ENCODE results near the gene HACE1.

Gene HACE1

GRCh38 chr6:104700371-104701185 lies 159.1 kb downstream of the HACE1 start:
- no peaks in the 10 kb centered on the region for H3K79me1 ChIP-seq (ENCODE audit: low read length)
- peak; percentile 70 for DNase-seq
- H4K8ac ChIP-seq (ENCODE audit: low read depth, low read length), result no peak overlapping the region
- H2AK5ac ChIP-seq (ENCODE audit: low read length), result no peak overlapping the region
- peaks cover 2% of the 10 kb centered on the region for H3K4me1 ChIP-seq (ENCODE audit: control insufficient read depth, low read depth, low read length)
- WGBS (ENCODE audit: extremely low coverage, insufficient coverage, low lambda C conversion rate), result no CpG with 5 or more reads among the region's 5 CpGs
- H3K79me2 ChIP-seq (ENCODE audit: control insufficient read depth, insufficient read depth, low read length), result no peaks in the 10 kb centered on the region
- H4K5ac ChIP-seq (ENCODE audit: low read length), result no peak overlapping the region
- H3K4me3 ChIP-seq (ENCODE audit: low read length), result no peak overlapping the region
- no peak overlapping the region for H2BK120ac ChIP-seq (ENCODE audit: low read depth, low read length)
- no peaks in the 10 kb centered on the region for H3K36me3 ChIP-seq (ENCODE audit: control insufficient read depth, insufficient read depth, low read length)
- H3K23ac ChIP-seq (ENCODE audit: low read length), result no peak overlapping the region
- H3K56ac ChIP-seq (ENCODE audit: low read length), result no peak overlapping the region
- H3K4me2 ChIP-seq (ENCODE audit: low read length), result no peak overlapping the region
- no peak overlapping the region for H2BK5ac ChIP-seq (ENCODE audit: low read length)
- peak overlapping the region; percentile 84 for H3K18ac ChIP-seq (ENCODE audit: low read length)
- H2BK15ac ChIP-seq (replicated peaks; ENCODE audit: low read depth), result no peak overlapping the region
- no peak overlapping the region for H3K4ac ChIP-seq (ENCODE audit: low read depth, low read length)
- no peaks in the 10 kb centered on the region for H3K27me3 ChIP-seq (ENCODE audit: insufficient read depth, low read length, poor library complexity)
- H3K9ac ChIP-seq (ENCODE audit: low read length), result no peak overlapping the region
- peak overlapping the region; percentile 63 for H3K27ac ChIP-seq (ENCODE audit: low read depth, low read length)

- Histone ChIP-seq H2BK15ac (replicated peaks; ENCODE audit: low read depth) (no peak overlapping the region), H2AK5ac (ENCODE audit: low read length) (no peak overlapping the region), H3K4me2 (ENCODE audit: low read length) (no peak overlapping the region), H3K79me2 (ENCODE audit: control insufficient read depth, insufficient read depth, low read length) (no peaks in the 10 kb centered on the region), H3K27me3 (ENCODE audit: insufficient read depth, low read length, poor library complexity) (no peaks in the 10 kb centered on the region), H3K18ac (ENCODE audit: low read length) (no peak overlapping the region), H3K9ac (ENCODE audit: low read length) (no peak overlapping the region), H3K23ac (ENCODE audit: low read length) (no peak overlapping the region), H2BK120ac (ENCODE audit: low read depth, low read length) (no peak overlapping the region), H3K36me3 (ENCODE audit: control insufficient read depth, insufficient read depth, low read length) (no peaks in the 10 kb centered on the region), H3K4me3 (ENCODE audit: low read length) (no peak overlapping the region), H4K5ac (ENCODE audit: low read length) (no peak overlapping the region), H4K8ac (ENCODE audit: low read depth, low read length) (no peak overlapping the region), H2BK5ac (ENCODE audit: low read length) (no peak overlapping the region), H3K27ac (ENCODE audit: low read depth, low read length) (peak overlapping the region; percentile 63), H3K79me1 (ENCODE audit: low read length) (no peaks in the 10 kb centered on the region), H3K4me1 (ENCODE audit: control insufficient read depth, low read depth, low read length) (peaks cover 2% of the 10 kb centered on the region), H3K4ac (ENCODE audit: low read depth, low read length) (no peak overlapping the region), H3K56ac (ENCODE audit: low read length) (no peak overlapping the region)
- DNase-seq, result peak; percentile 50
- WGBS (ENCODE audit: extremely low coverage, insufficient coverage, low lambda C conversion rate), result no CpG with 5 or more reads among the region's 8 CpGs
Observed at GRCh38 chr6:104699593-104700329, 160.0 kb downstream of the HACE1 start.

GRCh38 chr6:104698979-104699378 lies 160.7 kb downstream of the HACE1 start:
- H3K27ac ChIP-seq (ENCODE audit: low read depth, low read length), result no peak overlapping the region
- no peak overlapping the region for H3K56ac ChIP-seq (ENCODE audit: low read length)
- H3K4me3 ChIP-seq (ENCODE audit: low read length), result no peak overlapping the region
- no peaks in the 10 kb centered on the region for H3K79me1 ChIP-seq (ENCODE audit: low read length)
- no peaks in the 10 kb centered on the region for H3K79me2 ChIP-seq (ENCODE audit: control insufficient read depth, insufficient read depth, low read length)
- no peaks in the 10 kb centered on the region for H3K27me3 ChIP-seq (ENCODE audit: insufficient read depth, low read length, poor library complexity)
- H2BK5ac ChIP-seq (ENCODE audit: low read length), result no peak overlapping the region
- H3K9ac ChIP-seq (ENCODE audit: low read length), result no peak overlapping the region
- H4K8ac ChIP-seq (ENCODE audit: low read depth, low read length), result no peak overlapping the region
- no peak overlapping the region for H2BK120ac ChIP-seq (ENCODE audit: low read depth, low read length)
- H3K23ac ChIP-seq (ENCODE audit: low read length), result no peak overlapping the region
- H4K5ac ChIP-seq (ENCODE audit: low read length), result no peak overlapping the region
- H2BK15ac ChIP-seq (replicated peaks; ENCODE audit: low read depth), result no peak overlapping the region
- no CpG with 5 or more reads among the region's 1 CpG for WGBS (ENCODE audit: extremely low coverage, insufficient coverage, low lambda C conversion rate)
- H3K4me1 ChIP-seq (ENCODE audit: control insufficient read depth, low read depth, low read length), result peaks cover 2% of the 10 kb centered on the region
- no peak overlapping the region for H3K18ac ChIP-seq (ENCODE audit: low read length)
- no peak overlapping the region for H3K4me2 ChIP-seq (ENCODE audit: low read length)
- H2AK5ac ChIP-seq (ENCODE audit: low read length), result no peak overlapping the region
- H3K36me3 ChIP-seq (ENCODE audit: control insufficient read depth, insufficient read depth, low read length), result no peaks in the 10 kb centered on the region
- H3K4ac ChIP-seq (ENCODE audit: low read depth, low read length), result no peak overlapping the region
- no peak for DNase-seq

- no peak overlapping the region for H4K8ac ChIP-seq (ENCODE audit: low read depth, low read length)
- H2BK120ac ChIP-seq (ENCODE audit: low read depth, low read length), result no peak overlapping the region
- H3K4me1 ChIP-seq (ENCODE audit: control insufficient read depth, low read depth, low read length), result peaks cover 2% of the 10 kb centered on the region
- no peaks in the 10 kb centered on the region for H3K79me1 ChIP-seq (ENCODE audit: low read length)
- H3K4me3 ChIP-seq (ENCODE audit: low read length), result no peak overlapping the region
- no peak overlapping the region for H3K18ac ChIP-seq (ENCODE audit: low read length)
- DNase-seq, result no peak
- H3K9ac ChIP-seq (ENCODE audit: low read length), result no peak overlapping the region
- H3K36me3 ChIP-seq (ENCODE audit: control insufficient read depth, insufficient read depth, low read length), result no peaks in the 10 kb centered on the region
- no peak overlapping the region for H3K4me2 ChIP-seq (ENCODE audit: low read length)
- no peak overlapping the region for H2AK5ac ChIP-seq (ENCODE audit: low read length)
- H3K56ac ChIP-seq (ENCODE audit: low read length), result no peak overlapping the region
- H4K5ac ChIP-seq (ENCODE audit: low read length), result no peak overlapping the region
- H3K23ac ChIP-seq (ENCODE audit: low read length), result no peak overlapping the region
- H3K27me3 ChIP-seq (ENCODE audit: insufficient read depth, low read length, poor library complexity), result no peaks in the 10 kb centered on the region
- H2BK15ac ChIP-seq (replicated peaks; ENCODE audit: low read depth), result no peak overlapping the region
- H2BK5ac ChIP-seq (ENCODE audit: low read length), result no peak overlapping the region
- H3K27ac ChIP-seq (ENCODE audit: low read depth, low read length), result no peak overlapping the region
- no peaks in the 10 kb centered on the region for H3K79me2 ChIP-seq (ENCODE audit: control insufficient read depth, insufficient read depth, low read length)
- WGBS (ENCODE audit: extremely low coverage, insufficient coverage, low lambda C conversion rate), result no CpG with 5 or more reads among the region's 1 CpG
- no peak overlapping the region for H3K4ac ChIP-seq (ENCODE audit: low read depth, low read length)
Observed at GRCh38 chr6:104692008-104692407, 167.7 kb downstream of the HACE1 start.

GRCh38 chr6:104689551-104690205 lies 170.0 kb downstream of the HACE1 start:
- Histone ChIP-seq H4K5ac (ENCODE audit: low read length) (no peak overlapping the region), H3K4me2 (ENCODE audit: low read length) (no peak overlapping the region), H3K4ac (ENCODE audit: low read depth, low read length) (no peak overlapping the region), H3K36me3 (ENCODE audit: control insufficient read depth, insufficient read depth, low read length) (no peaks in the 10 kb centered on the region), H2AK5ac (ENCODE audit: low read length) (no peak overlapping the region), H3K27ac (ENCODE audit: low read depth, low read length) (peak overlapping the region; percentile 83), H2BK15ac (replicated peaks; ENCODE audit: low read depth) (no peak overlapping the region), H2BK120ac (ENCODE audit: low read depth, low read length) (no peak overlapping the region), H2BK5ac (ENCODE audit: low read length) (no peak overlapping the region), H3K18ac (ENCODE audit: low read length) (peak overlapping the region; percentile 54), H3K4me3 (ENCODE audit: low read length) (no peak overlapping the region), H3K27me3 (ENCODE audit: insufficient read depth, low read length, poor library complexity) (no peaks in the 10 kb centered on the region), H3K79me2 (ENCODE audit: control insufficient read depth, insufficient read depth, low read length) (no peaks in the 10 kb centered on the region), H3K79me1 (ENCODE audit: low read length) (no peaks in the 10 kb centered on the region), H3K9ac (ENCODE audit: low read length) (no peak overlapping the region), H3K56ac (ENCODE audit: low read length) (peak overlapping the region; percentile 77), H3K23ac (ENCODE audit: low read length) (no peak overlapping the region), H3K4me1 (ENCODE audit: control insufficient read depth, low read depth, low read length) (peaks cover 5% of the 10 kb centered on the region), H4K8ac (ENCODE audit: low read depth, low read length) (no peak overlapping the region)
- WGBS (ENCODE audit: extremely low coverage, insufficient coverage, low lambda C conversion rate), result no CpG with 5 or more reads among the region's 3 CpGs
- peak; percentile 99 for DNase-seq
